Naive thymus-derived CD4-positive, alpha-beta T cell (primary cell): ENCODE data around the gene F13B. TPM values are rescaled to one million over a fixed set of nuclear protein-coding genes. Genes with fewer than 3 reads are reported as not detected.
"Not testable (repeated sequence)": the region's sequence is repeated elsewhere in the genome, so short reads cannot be mapped to it uniquely, and the experiment has no call there.

Experiments used
- ATAC-seq: fragments of 150-1000 bp; cut with Tn5 transposase; 2 replicates; pipeline ENCODE4 v1.10.0; 2021; ENCODE audit warnings: mild to moderate bottlenecking, moderate library complexity
- CTCF ChIA-PET: fragments of 350-600 bp; sonication (Branson Sonifier 250); formaldehyde crosslinking; loops from one replicate; lab custom pipeline; 2021; ENCODE audit warnings: antibody characterized with exemption; lab: Charles Lee
- POLR2A ChIA-PET: fragments of 350-600 bp; sonication (Branson Sonifier 250); formaldehyde crosslinking; loops from one replicate; lab custom pipeline; 2021; ENCODE audit warnings: antibody characterized with exemption, inconsistent platforms; lab: Charles Lee
- DNase-seq, 9 donors: peaks; one replicate each; pipeline versions ENCODE4 v3.0.0 to v3.0.0-alpha.2; 2020 to 2022; ENCODE audit warnings: mixed read lengths in 1 of 9
- H3K27ac ChIP-seq: one replicate; pipeline ENCODE4 v1.7.0; 2013; ENCODE audit warnings: mild to moderate bottlenecking, low read depth, low read length, moderate library complexity
- H3K27me3 ChIP-seq, 2 donors: one replicate each; pipeline ENCODE4 v1.7.0; 2013; ENCODE audit warnings: low read length in 2 of 2, mild to moderate bottlenecking in 2 of 2, moderate library complexity in 2 of 2; ENCODE audit not compliant: control insufficient read depth in 2 of 2, insufficient read depth in 2 of 2
- H3K36me3 ChIP-seq, 3 experiments: 1 replicate in 2 of 3; 2 replicates in 1 of 3; pipeline ENCODE4 v1.7.0; 2013; ENCODE audit warnings: low read length in 3 of 3, mild to moderate bottlenecking in 3 of 3, moderate library complexity in 1 of 3; ENCODE audit not compliant: insufficient read depth in 3 of 3, control insufficient read depth in 2 of 3
- H3K4me1 ChIP-seq, 2 donors: one replicate each; pipeline ENCODE4 v1.7.0; 2013; ENCODE audit warnings: low read length in 2 of 2, mild to moderate bottlenecking in 2 of 2, moderate library complexity in 1 of 2; ENCODE audit not compliant: control insufficient read depth in 2 of 2, insufficient read depth in 2 of 2
- H3K4me3 ChIP-seq: 2 replicates; pipeline ENCODE4 v1.7.0; 2013; ENCODE audit warnings: mild to moderate bottlenecking, low read length
- H3K9me3 ChIP-seq, 3 experiments: 1 replicate in 2 of 3; 2 replicates in 1 of 3; pipeline ENCODE4 v1.7.0; 2013; ENCODE audit warnings: low read length in 3 of 3; ENCODE audit not compliant: control insufficient read depth in 2 of 3
- H3K27ac Mint-ChIP-seq, 9 donors: one replicate each; pipeline ENCODE4 v1.8.0; 2020 to 2022; ENCODE audit warnings: mixed read lengths in 9 of 9, mild to moderate bottlenecking in 8 of 9, moderate library complexity in 5 of 9, inconsistent platforms in 2 of 9
- H3K27me3 Mint-ChIP-seq, 5 donors: one replicate each; pipeline ENCODE4 v1.8.0; 2021 to 2022; ENCODE audit warnings: mixed read lengths in 5 of 5, mild to moderate bottlenecking in 1 of 5
- H3K36me3 Mint-ChIP-seq, 5 donors: one replicate each; pipeline ENCODE4 v1.8.0; 2020 to 2022; ENCODE audit warnings: mixed read lengths in 5 of 5, mild to moderate bottlenecking in 3 of 5, inconsistent platforms in 1 of 5
- H3K4me1 Mint-ChIP-seq, 7 donors: one replicate each; pipeline ENCODE4 v1.8.0; 2020 to 2022; ENCODE audit warnings: mixed read lengths in 7 of 7, mild to moderate bottlenecking in 3 of 7, inconsistent platforms in 1 of 7
- H3K4me3 Mint-ChIP-seq, 10 donors: one replicate each; pipeline ENCODE4 v1.8.0; 2020 to 2022; ENCODE audit warnings: mild to moderate bottlenecking in 10 of 10, mixed read lengths in 10 of 10, moderate library complexity in 6 of 10, inconsistent platforms in 2 of 10
- H3K9me3 Mint-ChIP-seq, 11 donors: one replicate each; pipeline ENCODE4 v1.8.0; 2020 to 2022; ENCODE audit warnings: mixed read lengths in 11 of 11, mild to moderate bottlenecking in 4 of 11, inconsistent platforms in 1 of 11, moderate library complexity in 1 of 11
- intact Hi-C, 2 donors: fragments of 100-400 bp; cut with micrococcal nuclease; formaldehyde crosslinking; loops; one replicate each; pipeline ENCODE4 v1.15.1; 2023
- polyA plus RNA-seq, 2 donors: library from polyadenylated mRNA; unstranded; fragments of 300-500 nt; fragmentation: Illumina TruSeq; gene quantifications; one replicate each; pipeline ENCODE4 v1.2.3, GENCODE V29; 2021
- total RNA-seq, 6 experiments: library from RNA in 5 of 6; stranded (reverse) in 5 of 6; gene quantifications; 1 replicate in 5 of 6; 2 replicates in 1 of 6; pipeline ENCODE4 v1.2.3 and lab custom pipeline; 2021 to 2026

The F13B gene
- total and polyA plus RNA-seq, 7 experiments from 2014 or later, result not detected

- H3K9me3 Mint-ChIP-seq, H3K27me3 Mint-ChIP-seq, H3K27ac ChIP-seq, POLR2A ChIA-PET, DNase-seq, H3K36me3 ChIP-seq, H3K9me3 ChIP-seq, H3K27me3 ChIP-seq, H3K27ac Mint-ChIP-seq, H3K4me3 ChIP-seq, H3K4me3 Mint-ChIP-seq, intact Hi-C loops, ATAC-seq, H3K4me1 Mint-ChIP-seq, H3K36me3 Mint-ChIP-seq, CTCF ChIA-PET, H3K4me1 ChIP-seq: not testable (repeated sequence)
These were observed 75.0 kb downstream of the F13B start for GRCh38 chr1:196991919-196992651.

Other genes with a start within 250 kb of the F13B start
- not detected for gene CFHR1, start 247.5 kb downstream of the F13B start, total RNA-seq
- not detected for gene CFHR1, start 247.5 kb downstream of the F13B start, polyA plus RNA-seq
- gene CFHR4, start 179.2 kb downstream of the F13B start, total RNA-seq, result not detected
- not detected for gene CFHR4, start 179.2 kb downstream of the F13B start, polyA plus RNA-seq
- gene CFHR2, start 123.5 kb downstream of the F13B start, total RNA-seq, result under 1 TPM in 1 of 5 experiments, not detected in 4; 0.44 TPM
- not detected for gene CFHR2, start 123.5 kb downstream of the F13B start, polyA plus RNA-seq
- gene CFHR5, start 89.7 kb downstream of the F13B start, total RNA-seq, result not detected
- gene CFHR5, start 89.7 kb downstream of the F13B start, polyA plus RNA-seq, result not detected
- 10 to 100 TPM in 1 of 5 experiments, under 1 TPM in 4; 0.08 to 48.8 (median 0.24) TPM for gene ASPM, start 79.4 kb upstream of the F13B start, total RNA-seq
- gene ASPM, start 79.4 kb upstream of the F13B start, polyA plus RNA-seq, result under 1 TPM in 1 of 2 donors, not detected in 1; 0.03 TPM
- 10 to 100 TPM in 2 of 5 experiments, 1 to 10 TPM in 3; 5.9 to 13.6 (median 7.2) TPM for gene ZBTB41, start 134.0 kb upstream of the F13B start, total RNA-seq
- gene ZBTB41, start 134.0 kb upstream of the F13B start, polyA plus RNA-seq, result 1 to 10 TPM; 3.4 to 4.2 TPM
- gene CRB1, start 201.0 kb upstream of the F13B start, total RNA-seq, result 1 to 10 TPM in 1 of 5 experiments, under 1 TPM in 3, not detected in 1; 0.08 to 3.2 (median 0.57) TPM
- under 1 TPM in 1 of 2 donors, not detected in 1; 0.13 TPM for gene CRB1, start 201.0 kb upstream of the F13B start, polyA plus RNA-seq